NCI-H2029 (cell line): ENCODE data around the gene HOXD3.

Experiments used
- DNase-seq: peaks from one replicate; lab custom pipeline; 2025; lab: John Stamatoyannopoulos, UW

Gene HOXD3

GRCh38 chr2:176132205-176133171 lies 24.6 kb upstream of the HOXD3 start:
- peak; percentile 63 for DNase-seq

DNA sequence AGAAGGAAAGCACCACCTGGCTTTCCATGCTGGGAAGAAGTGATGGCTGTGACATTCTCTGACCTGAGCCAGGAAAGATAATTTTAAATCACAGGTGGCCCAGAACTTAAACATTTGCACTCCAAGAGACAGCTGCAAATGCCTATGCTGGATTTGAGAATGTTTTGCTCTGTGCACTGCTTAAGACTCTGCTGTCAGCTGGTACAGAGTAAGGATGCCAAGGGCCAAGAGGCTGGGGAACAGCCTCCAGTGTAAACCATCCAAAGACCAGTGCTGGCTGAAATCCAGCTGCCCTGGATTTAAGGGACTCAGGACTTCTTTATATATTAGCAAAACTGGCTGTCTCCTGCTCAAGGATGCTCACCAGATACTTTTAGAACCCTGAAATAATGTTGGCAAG lies 23.7 kb upstream of the HOXD3 start:
- DNase-seq = no peak

DNA sequence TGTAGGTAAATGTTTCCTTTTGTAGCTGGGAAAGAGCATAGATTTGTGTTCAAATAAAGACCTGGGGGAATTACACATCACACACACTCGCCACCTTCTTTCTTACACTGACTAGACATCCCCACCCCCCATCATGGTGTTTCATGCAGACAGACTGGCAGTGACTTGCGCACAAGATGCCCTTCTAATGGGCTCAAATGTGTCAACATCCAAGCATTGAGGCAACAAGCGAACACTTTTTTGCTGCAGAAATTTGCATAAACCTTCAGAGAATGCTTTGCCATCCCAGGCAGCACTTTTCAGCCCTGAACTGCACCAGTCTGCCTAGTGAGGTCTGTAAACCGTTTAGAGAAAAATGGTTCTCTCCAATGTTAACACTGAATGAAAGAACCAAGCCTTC lies 23.1 kb upstream of the HOXD3 start:
- no peak for DNase-seq

- DNase-seq = no peak
Measured at GRCh38 chr2:176135035-176135440, 22.1 kb upstream of the HOXD3 start.

GRCh38 chr2:176136374-176137251 lies 20.5 kb upstream of the HOXD3 start:
- no peak for DNase-seq

- DNase-seq = peak; percentile 19
Measured at GRCh38 chr2:176137252-176137580, 19.9 kb upstream of the HOXD3 start.

- DNase-seq = no peak
Measured at GRCh38 chr2:176137906-176138305, 19.2 kb upstream of the HOXD3 start.

- DNase-seq = peak; percentile 36
Measured at GRCh38 chr2:176138526-176138922, 18.6 kb upstream of the HOXD3 start.

DNA sequence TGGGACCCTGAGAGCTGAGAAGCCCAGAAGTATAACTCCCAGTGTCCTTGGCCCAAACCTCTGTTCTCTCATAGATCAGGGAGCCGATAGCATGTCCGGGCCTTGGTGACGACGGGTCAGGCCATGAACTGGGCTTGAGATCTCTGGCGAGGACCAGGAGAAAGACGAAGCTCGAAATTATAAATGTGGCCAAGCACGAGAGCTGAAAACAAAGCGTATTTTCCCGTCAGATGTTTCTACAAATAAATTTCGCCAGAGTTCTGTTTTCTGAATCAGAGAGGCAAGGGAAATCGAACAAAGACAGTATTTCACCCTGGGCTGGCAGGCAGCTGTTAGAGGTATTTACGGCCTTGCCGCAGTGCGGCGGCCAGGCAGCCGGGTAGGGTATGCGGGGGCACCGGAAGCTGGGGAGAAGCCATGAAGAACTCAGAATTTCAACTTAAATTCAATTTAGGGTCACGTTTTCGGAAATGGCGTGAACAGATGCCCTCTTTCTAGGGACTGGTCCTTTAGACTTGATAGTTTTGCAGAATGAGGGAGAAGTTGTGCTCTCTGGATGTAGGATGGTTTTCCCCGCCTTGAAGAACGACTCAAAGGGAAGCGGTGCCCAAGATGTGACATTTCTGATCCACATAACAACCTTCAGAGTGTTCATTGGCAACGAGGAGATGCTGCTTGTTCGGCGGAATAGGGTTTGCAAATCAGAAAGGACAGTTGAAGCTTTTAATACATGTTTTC lies 18.0 kb upstream of the HOXD3 start:
- DNase-seq = no peak

DNA sequence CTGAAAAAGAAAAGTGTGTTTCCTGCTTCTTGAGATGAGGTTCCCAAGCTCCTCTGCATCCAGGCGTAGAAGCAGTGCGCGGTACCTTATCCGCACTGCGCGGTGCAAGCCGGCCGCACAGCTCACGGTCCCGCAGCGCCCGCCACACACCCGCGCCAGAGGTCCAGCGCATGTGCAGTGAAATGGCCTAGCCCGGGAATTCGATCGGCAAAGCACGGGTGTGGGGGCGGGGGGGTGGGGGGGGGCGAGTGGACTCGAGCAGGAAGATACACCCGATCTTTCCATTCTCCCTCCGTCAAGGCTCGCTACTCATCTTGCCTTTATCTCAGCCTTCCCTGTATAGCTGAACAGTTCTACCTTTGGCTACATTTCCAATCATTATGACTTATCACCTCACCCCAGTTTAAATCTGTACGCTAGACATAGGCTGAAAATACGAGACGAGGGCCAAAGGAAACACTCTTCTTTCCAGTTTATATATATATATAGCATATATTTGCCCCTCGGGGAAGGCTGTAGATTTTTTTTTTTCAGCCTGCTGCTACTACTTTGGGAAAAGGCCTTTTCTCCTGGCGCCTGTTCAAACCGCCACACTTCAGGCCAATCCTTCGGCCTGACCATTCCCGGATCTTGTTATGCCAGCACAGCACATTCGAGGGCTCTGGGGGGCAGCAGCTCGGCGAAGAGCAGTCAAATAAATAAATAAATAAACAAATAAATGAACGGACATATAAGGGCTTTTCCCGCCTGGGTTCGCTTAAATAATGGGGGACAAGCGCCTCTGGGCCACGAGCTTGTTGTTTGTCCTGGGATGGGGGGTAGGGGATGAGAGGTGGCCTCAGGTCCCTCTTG lies 17.2 kb upstream of the HOXD3 start:
- DNase-seq = no peak

DNA sequence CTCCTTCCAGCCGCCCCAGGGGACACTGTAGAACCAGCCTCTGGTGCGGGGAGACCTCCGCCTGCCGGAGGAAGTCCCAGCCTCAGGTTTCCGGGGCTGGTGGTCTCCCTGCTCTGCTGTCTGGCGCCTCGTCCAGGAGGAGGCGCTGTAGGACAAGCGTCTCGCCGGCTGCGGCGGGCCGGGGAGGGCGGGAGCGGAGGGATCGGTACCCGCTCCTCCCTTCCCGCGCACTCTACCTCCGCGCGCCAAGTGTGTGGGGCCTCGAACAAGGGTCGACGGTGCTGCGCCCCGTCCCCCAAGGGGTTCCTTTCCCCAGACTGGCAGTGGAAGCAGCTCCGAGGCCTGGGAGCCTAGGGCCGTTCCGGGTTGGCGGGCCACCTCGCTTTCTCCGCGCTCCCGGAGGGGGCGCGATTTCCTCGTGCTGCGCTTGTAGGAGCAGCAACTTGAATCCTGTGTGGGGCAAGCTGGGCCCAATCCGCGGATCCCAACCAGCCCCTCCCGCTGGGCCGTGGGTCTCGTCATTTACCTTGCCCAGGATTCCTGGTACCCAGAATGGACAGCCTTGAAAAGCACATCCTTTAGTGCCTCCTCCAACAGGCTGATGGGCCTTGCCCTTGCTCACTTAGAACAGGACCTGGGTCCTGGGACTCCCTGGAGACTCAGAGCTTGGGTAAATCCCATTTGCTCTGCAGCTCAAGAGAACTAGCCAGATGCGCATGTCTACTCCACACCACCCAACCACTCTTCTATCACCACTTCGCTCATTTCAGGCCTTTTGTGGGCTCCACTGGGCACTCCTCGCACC lies 16.4 kb upstream of the HOXD3 start:
- peak; percentile 57 for DNase-seq

GRCh38 chr2:176142281-176142680 lies 14.8 kb upstream of the HOXD3 start:
- no peak for DNase-seq

DNA sequence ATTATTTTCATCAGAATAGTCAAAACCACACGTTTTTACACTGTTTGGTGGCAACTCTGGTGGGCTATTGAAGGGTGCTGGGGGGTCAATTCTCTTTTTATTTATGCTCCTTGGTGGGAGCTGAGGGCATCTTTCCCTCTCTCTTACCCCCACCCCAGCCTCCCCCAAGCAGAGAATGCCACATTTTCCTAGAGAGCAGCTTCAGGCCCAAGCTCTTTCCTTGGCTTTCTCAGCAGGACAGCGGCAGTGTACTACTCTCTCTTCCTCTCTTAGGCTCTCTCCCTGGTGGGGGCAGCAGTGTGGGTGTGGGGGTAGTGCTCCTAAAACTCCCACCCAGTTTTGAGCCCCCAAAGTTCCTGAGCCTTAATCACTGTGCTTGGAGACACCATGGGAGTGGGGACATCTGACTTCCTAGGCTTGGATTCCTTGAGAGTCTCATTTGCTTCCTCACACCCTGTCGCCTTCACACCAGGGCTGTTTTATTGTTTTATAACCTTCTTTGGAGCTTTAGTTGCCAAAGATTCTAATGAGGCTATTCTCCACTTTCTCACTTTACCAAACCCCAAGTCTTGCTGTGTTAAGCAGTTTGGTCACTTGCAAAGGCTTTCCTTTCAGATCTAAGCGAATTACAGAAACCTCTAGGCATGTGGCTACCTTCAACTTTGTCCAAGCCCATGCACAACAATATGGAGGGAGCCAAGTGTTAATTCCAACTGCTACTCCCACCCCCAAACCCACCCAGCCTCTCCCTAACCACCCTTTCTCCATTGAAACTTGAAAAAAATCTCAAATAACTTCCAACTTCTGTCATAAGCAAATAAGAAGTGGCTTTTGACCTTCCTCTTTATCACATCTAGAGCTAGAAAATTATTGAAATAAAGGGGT lies 11.8 kb upstream of the HOXD3 start:
- DNase-seq = no peak

GRCh38 chr2:176146101-176146500 lies 11.0 kb upstream of the HOXD3 start:
- no peak for DNase-seq

- no peak for DNase-seq
Measured at GRCh38 chr2:176146645-176147044, 10.5 kb upstream of the HOXD3 start.

GRCh38 chr2:176147210-176147799 lies 9.8 kb upstream of the HOXD3 start:
- DNase-seq = no peak

- DNase-seq = no peak
Measured at GRCh38 chr2:176147800-176148496, 9.2 kb upstream of the HOXD3 start.

DNA sequence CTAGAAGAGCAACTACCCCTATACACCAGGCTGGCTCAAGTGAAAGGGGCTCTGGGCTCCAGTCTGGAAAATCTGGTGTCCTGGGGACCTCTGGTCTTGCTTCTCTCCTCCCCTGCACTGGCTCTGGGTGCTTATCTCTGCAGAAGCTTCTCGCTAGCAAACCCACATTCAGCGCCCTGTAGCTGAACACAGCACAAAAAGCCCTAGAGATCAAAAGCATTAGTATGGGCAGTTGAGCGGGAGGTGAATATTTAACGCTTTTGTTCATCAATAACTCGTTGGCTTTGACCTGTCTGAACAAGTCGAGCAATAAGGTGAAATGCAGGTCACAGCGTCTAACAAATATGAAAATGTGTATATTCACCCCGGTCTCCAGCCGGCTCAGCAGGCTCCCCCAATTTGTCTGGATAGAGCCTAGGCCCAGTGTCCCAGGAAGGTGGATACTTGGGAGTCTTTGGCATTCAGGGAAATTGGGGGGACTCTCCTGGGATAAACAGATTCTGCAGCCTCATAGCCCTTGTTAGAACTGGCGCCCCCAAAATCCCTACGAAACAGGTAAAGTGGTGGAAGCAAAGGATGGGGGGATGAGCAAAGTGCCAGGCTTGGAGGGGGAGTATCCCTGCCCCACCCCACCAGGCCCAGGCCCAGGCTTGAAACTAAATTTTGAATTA lies 8.2 kb upstream of the HOXD3 start:
- DNase-seq = no peak
